Stimulated activated CD8-positive, alpha-beta memory T cell treated with anti-CD3 and anti-CD28 coated beads, Interleukin-15, amount 100 ng/mL, for 1 hour (primary cell): ENCODE data around the gene RRP1.

Source experiments
- DNase-seq: peaks from one replicate; pipeline ENCODE4 v3.0.0-alpha.2; 2020; ENCODE audit warnings: low read depth

The RRP1 gene

DNA sequence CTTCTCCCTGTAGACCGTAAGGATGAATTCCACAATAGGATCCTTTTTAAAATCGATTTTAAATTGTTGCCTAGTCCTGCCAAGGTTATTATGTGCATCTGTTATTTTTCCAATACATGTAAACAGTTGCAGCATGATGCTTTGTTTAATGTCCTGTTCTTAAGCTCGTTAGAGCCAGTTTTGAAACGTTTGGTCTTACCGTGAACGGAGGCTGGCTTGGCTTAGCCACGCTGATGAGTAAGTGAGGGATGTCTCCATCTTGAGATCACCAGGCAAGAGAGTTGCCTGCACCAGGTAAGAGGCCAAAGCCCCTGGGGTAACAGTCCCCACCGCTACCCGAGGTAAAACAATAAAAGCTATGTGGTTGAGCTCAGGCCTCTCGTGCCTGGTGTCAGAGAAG, 30.6 kb upstream of the RRP1 start:
- DNase-seq = no peak

DNA sequence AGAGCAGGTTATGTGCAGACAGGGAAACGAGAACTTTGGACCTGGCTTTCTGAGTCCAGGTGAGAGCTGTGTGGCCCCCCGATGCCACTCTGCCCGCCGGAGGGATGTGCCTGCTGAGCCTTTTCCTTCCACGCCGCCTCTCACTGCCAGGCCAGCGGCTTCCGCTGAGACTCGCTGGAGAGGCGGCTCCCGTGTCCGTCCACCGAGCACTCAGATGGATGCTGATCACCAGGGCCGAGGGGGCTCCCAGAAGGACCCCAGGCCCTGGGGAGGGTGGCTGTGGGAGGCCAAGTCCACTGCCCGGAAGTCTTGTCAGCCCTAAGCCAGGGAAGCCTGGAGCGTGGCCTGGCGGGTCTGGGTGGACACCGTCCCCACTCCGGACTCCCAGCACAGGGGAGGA, 29.7 kb upstream of the RRP1 start:
- no peak for DNase-seq

DNA sequence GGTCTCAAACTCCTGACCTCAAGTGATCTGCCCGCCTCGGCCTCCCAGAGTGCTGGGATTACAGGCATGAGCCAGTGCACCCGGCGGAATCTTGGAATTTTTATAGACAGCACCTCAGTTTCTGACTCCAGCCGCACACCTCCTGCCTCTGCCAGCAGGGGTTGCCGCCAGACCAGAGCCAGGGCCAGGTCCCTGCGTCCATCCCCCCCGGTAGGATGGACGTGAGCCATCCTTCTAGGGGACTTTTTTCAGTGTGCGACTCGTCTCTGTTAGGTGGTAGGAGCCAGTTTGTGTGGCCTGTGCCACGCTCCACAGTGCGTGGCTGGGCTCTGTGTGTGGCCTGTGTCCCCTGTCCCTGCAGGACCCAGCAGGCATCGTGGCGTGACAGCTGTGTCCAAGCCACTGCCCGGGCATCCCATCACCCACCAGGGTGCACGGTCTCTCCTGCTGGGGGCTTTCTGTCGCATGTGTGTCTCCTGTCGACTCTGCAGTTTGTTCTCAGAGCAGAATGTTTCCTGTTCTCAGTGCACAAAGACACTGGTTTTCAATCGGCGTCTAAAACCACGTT, 28.9 kb upstream of the RRP1 start:
- DNase-seq = no peak

DNA sequence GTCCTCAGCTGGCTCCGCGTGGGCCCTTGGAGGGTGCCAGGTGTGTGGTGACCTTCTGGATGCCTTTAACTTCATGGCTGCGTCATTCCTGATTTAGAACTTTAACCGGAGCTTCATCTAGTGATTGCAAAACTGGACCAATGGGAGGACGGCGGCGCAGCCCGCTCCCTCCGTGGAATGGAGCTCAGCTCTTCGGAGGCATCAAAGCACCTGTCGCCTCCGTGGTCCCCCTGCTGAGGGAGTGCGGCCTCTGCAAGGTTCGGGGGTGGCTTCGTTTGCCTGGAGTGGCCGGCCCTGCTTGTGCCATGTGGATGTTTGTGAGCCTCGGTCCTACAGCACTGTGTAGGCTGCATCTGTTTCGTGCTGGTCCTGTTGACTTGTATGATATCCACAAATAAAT, 27.5 kb upstream of the RRP1 start:
- DNase-seq = no peak

DNA sequence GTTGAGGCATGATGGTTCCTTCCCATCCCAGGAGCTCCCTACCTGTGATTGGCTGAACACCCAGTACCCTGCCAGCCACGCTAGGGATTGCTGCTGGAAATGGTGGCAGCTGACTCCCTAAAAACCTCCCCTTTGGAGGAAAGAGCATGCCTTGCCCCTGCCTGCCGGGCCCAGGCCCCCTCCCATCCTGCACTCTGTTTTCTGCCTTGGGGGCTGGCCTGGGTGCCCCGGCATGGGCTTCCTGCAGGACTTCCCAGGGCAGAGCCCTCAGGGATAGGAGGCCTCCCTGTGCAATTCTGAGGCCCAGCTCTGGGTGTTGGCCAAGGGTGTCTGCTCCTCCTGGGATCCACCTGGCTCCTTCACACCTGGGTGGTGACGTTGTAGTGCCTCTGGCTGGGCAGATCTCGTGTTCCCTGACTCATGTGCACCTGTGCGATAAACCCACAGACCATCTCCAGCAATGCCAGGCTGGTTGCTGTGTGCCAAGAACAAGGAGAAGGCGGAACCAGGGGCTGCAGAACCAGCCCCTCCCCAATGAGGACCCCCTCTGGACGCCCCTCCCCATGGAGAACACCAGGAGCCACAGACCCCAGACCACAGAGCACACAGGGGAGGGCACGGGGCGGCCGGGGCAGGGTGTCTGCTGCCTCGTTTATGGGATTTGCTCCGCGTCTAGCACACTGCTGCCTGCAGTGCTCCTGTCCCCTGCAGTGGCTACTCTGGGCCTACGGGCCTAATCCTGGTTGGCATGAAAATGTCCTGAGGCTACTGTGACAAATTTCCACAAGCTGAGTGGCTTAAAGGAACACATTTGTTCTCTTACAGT, 26.9 kb upstream of the RRP1 start:
- no peak for DNase-seq

DNA sequence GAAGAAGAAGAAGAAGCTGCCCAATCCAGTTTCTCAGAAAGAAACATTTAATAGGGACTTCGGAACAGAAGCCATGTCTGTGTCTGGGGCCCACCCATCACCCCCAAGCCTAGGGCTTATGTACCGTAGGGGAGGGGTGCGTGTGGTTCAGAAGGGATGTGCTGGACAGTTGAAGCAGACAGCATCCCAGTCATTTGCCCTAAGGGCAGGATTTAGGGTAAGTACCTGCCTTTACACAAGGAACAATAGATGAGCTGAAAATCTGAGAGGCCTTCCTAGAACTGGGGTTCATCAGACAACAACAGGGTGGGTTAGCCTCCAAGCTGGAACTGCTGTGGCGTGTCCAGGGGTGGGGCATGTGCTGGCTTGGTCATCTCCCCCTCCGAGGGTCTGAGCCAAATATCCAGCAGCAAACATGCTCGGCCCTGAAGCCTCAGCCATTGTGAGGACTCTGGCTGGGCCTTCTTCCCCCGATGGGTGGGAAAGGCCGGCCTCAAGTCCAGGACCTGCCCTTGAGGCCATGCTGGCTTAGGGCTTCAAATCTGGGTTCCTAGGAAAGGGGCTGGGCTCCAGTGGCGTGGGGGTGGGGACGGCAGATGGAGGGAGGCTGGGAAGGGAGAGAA, 25.4 kb upstream of the RRP1 start:
- DNase-seq = no peak

DNA sequence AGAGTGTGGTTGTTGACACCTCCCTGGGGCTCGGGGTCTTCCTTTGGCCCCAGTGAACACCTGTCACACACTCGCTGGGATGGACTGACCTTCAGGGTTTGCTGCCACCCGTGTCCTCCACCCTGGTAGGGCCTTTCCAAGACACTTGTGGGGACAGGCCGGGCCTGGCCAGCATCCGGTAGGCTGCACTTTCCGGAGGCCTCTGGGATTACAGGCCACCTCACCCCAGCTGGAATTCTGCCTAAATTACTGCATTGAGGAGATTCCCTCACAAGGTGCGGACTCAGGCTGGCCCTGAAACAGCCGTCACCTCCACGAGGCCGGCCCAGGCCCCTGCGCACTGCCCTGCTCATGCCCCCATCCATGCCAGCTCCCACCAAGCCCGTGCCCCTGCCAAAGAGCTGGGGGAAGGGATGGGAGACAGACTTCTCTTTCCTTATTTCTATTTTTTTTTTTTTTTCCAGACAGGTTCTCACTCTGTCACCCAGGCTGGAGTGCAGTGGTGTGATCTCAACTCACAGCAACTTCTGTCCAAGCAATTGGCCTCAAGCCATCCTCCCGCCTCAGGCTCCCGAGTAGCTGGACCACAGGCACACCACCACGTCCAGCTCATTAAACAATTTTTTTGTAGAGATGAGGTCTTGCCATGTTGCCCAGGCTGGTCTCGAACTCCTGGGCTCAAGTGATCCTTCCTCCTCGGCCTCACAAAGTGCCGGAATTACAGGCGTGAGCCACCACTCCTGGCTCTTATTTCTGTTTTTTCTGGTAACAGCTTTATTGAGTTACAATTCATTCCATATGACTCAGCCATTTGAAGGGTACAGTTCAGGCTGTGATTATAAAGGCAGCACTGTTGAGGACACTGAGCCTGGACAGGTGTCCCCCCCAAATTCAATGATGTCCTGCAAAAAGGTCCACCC, 24.5 kb upstream of the RRP1 start:
- DNase-seq = no peak

DNA sequence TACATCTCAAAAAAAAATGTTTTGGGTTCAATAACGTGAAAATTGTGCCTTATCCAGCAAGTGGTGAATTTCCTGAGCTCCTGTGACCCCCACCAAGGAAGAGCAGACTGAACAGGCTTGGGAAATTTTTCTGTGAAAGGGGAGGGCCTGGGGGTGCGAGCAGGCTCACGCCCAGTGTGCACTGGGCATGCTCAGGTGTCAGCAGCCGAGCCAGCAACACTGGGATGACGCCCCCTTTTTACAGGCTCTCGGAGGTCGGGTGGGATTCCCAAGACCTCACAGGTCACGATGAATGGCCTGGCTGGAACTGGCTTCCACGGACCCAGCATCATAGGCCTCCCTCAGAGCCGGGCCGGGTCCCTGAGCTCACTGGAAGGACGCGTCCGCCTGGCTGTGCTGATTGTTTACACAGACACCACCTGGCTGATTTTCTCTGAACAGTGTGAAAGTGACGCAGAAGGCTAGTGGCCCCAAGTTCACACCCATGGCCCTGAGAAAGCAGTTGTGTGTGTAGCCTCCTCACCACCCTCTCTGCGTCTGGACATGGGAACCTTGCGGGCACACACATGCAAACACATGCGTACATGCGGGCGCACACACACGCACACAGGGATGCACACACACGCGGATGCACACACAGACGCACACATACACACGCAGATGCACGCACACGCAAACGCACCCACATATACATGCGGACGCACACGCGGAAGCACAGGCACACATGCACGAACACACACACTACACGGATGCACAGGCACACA, 22.5 kb upstream of the RRP1 start:
- DNase-seq = no peak

DNA sequence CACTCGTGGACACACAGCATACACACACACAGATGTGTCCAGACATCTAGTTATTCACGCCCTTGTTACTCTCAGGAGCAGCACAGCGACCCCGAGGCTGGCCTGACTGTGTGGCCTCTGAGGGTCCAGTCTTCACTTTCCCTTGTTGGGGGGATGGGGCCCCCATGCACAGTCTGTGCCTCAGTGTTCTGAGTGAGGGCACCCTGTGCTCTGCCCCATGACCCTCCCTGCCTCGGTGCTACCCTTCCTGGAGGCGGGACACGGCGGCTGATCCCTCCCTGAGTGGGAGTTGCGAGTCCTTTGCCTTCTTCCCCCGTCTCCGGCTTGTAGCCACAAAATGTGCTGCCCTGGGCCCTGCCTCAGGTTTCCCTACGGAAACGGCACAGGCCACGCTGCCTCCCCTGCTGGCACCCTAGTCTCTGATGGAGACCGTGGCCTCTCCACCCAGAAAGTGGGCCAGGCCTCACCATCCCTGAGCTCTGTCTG, 21.8 kb upstream of the RRP1 start:
- no peak for DNase-seq

DNA sequence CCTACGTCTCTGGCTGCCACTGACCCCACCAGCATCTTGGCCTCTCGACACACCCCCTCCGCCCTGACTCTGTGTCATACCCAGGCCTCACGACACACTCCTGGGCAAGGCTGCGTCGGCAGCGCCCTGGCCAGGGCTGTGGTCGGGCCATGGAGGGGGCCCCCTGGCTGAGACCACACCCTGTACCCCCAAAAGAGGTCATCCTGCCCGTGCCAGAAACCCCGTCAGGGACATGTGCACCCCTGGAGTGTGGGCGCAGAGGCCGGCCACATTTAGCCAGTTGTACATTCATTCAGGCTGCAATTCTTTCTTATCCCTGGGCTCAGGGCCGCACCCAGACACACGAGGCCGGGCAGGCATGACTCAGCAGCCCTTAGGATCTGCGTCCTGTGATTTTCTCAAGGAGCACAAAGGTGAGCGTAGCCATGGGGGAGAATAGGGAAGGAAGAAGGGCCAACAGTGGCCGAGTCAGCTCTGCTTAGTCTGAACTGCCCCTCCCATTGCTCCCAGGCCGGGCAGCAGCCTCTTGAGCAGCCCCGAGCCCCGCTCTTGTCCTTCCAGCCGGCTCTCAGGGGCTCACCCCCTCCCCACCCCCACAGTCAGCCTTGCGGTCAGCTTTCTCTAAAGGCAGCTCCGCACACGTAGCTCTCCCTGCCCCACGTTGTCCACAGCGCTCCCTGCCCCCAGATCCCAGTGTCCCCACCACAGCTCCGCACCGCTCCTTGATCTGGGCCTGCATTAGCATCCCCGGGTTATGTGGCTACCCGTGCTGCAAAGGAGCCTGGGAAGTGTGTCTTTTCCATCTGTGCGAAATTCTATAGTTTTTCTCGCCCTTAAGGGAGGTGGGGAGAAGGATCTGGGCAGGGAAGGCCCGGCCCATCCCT, 21.2 kb upstream of the RRP1 start:
- no peak for DNase-seq

DNA sequence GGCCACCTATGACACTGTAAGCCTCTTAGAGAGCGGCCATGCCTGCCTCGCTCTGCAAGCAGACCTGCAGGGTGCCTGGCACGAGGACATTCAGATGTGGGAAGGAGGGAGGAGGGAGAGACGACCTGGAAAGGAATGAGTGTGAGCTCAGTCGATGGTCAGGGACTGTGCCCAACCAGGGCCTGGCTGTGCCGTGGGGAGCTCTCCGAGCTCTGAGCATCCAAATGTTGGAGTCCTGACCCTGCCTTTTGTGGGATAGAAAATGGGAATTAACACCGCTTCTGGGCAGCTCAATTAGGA, 20.6 kb upstream of the RRP1 start:
- no peak for DNase-seq

DNA sequence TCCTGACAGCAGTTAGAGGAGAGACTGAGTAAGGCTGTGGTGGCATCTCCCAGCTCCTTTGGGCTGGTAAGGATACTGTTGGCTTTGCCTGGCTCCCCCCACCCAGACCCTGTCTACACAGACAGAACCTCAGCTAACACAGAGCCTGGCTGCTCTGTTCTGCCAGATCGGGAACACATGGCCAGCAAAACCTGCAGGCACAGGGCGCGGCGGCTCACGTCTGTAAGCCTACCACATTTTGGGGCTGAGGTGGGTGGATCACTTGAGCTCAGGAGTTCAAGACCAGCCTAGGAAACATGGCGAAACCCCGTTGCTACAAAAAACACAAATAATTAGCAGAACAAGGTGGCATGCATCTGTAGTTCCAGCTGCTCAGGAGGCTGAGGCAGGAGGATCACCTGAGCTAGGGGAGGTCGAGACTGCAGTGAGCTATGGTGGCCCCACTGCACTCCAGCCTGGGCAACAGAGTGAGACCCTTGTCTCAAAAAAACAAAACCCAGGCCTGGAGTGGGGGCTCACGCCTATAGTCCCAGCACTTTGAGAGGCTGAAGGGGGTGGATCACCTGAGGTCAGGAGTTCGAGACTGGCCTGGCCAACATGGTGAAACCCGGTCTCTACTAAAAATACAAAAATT, 19.9 kb upstream of the RRP1 start:
- DNase-seq = no peak

DNA sequence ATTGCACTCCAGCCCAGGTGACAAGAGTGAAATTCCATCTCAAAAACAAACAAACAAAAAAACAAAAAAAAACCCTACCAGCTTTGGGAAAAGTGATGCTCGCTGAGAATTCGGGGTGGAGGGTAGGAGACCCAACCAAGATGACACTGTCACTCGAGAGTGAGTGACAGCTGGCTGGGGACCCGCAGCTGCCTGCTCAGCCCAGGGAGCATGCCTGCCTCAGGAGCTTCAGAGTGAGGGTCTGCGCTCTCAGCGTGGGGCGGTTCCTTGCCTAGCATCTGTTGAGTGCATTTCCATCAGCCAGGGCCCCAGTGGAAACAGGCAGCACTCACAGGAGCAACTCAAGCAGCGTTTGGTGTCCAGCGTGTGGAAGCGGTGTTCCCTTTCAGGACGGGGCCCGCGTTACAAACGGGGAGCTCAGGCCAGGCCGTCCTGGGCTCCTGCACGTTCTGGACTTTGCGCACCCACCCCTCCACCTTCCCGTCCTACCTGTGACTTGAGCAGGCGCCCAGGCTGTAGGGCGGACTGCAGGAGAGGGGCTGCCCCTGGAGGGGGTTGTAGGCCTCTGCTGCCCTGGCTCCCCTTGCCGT, 19.2 kb upstream of the RRP1 start:
- DNase-seq = no peak

DNA sequence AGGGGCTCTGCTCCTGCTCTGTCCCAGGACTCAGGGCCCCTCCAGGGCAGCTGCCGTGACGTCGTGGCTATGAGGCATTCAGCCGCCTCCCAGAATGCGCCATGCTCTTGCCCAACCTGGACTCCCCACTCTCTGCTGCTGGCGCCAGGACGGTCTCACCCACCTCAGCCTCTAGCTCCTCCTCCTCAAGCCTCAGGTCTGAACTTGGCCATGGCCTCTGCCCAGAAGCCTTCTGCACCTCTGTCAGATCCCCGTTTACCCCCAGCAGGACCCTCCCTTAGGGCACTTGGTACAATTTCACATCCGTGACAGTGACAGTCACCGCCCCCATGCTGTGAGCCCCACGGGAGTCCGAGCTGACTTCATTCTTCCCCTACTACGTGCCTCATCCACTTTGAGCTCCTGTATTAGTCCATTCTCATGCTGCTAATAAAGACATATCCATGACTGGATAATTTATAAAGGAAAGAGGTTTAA, 18.1 kb upstream of the RRP1 start:
- DNase-seq = no peak

DNA sequence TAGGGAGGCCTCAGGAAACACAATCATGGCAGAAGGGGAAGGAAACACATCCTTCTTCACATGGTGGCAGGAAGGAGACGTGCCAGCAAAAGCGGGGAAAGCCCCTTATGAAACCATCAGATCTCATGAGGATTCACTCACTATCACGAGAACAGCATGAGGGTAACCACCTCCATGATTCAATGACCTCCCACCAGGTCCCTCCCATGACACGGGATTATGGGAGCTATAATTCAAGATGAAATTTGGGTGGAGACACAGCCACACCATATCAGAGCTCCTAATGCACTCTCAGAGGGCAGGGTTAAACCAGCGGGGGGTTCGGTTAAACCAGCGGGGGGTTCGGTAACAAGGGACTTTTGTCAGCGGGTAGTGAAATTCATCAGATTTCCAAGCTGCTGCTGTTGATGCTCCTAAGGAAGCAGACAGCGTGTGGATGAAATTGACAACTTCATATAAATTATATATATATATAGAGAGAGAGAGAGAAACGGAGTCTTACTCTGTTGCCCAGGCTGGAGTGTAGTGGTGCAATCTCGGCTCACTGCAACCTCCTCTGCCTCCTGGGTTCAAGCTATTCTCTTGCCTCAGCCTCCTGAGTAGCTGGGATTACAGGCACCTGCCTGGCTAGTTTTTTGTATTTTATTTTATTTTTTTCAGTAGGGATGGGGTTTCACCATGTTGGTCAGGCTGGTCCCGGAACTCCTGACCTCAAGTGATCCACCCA, 17.5 kb upstream of the RRP1 start:
- no peak for DNase-seq

DNA sequence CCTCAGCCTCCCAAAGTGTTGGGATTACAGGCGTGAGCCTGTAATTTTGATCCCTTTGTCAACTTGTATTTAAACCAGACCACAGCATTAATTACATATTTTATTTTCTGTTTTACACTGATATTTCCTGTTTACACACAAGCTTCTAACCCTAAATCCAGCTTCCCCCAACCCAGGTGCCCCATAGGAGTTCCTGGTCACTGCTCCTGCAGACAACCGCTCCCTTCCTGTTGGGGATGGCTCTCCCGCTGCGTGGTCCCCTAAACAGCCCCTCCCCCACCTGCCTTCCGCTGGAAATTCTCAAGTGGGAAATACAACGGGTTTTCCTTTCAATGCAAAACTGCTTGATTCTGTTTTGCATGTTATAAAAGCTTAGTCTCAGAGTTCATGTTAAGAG, 17.0 kb upstream of the RRP1 start:
- no peak for DNase-seq

DNA sequence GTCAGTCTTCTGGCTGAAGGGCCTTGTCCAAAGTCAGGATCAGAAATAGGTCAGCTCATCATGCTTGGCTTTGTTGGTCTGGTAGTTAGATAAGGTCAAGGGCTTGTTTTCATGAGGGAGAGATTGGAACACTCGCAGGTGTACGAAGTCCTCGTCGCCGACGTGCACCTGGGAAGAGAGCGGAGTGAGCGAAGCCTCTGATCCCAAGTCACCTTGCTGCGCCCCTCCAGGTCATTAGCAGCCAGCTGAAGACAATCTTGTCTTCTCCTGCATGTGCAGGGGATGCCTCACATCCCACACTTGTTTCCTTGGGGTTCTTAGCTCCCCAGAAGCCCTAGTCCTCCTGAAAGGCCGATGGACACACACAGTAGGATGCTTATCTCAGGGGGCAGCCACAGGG, 15.2 kb upstream of the RRP1 start:
- DNase-seq = no peak

DNA sequence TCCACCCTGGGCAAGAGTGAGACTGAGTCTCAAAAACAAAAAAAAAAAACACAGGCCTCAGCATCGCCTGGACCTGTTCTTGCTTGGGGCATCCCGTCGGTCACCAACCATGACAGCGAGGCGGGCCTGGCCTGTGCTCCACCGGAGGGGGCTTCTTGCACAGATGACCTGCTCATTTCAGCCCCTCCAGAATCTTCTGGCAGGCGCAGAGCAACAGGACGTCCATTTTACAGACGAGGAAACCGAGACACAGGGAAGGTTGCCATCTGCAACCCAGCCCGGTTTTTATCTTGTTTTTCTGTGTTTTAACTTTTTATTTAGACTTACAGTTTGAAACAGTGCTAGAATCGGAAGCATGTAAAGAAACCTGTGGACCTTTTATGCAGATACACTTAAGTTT, 14.2 kb upstream of the RRP1 start:
- DNase-seq = no peak

DNA sequence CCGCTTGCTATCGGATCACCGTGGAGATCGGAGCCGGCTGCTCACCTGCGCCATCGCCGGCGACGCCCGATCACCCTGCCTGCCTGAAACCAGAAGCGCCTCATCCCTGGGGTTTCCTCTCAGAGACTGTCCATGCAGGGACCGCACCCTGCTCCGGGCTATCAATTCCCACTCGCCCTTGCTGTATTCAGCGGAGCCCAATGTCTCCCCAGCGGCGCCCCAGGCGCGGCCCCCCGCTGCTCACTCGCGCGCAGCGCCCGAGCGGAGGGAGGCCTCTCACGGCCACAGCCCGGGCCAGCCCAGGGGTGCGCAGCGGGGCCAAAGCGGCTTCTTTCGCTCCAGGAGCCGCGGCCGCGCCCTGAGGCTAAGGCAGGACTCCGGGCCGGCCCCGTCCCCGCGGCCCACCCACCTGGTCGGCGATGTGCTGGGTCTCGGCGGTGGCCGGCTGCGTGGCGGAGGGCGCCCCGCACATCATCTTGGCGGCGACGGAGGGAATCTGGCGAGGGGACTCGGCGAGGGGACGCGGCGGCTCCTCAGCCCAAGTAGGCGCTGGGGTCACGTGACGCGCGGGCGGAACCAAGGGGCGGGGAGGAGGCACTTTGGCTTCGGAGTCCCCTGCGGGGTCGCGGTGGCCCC, 13.5 kb upstream of the RRP1 start, which contains the start of gene CSTB:
Gene CSTB (minus strand): TSS at position 514 of the 636 bp plus-strand sequence. CDS start 39 bp downstream, at position 475.
- peak; percentile 68 for DNase-seq
